IMR-90 (cell line): ENCODE results near the gene RGMB. TPM values are rescaled to one million over a fixed set of nuclear protein-coding genes. Genes with fewer than 3 reads are reported as not detected.

Source experiments
- ATAC-seq: fragments of 200-7000 bp; cut with Tn5 transposase; 2 replicates; pipeline ENCODE4 v1.9.1; 2020; ENCODE audit warnings: low read depth, mild to moderate bottlenecking, moderate library complexity
- BruUV-seq: library from RNA; stranded (reverse); fragments of 400-500 nt; replicated peaks from 2 replicates; lab custom pipeline; 2021; lab: Mats Ljungman, UMichigan
- CTCF ChIA-PET: fragments of 300-600 bp; formaldehyde crosslinking; extraction: SDS; loops from one replicate; lab custom pipeline; 2021; ENCODE audit warnings: antibody characterized with exemption; lab: Yijun Ruan, JAX
- POLR2A ChIA-PET: fragments of 300-600 bp; sonication (Branson Sonifier 250); formaldehyde crosslinking; loops from one replicate; lab custom pipeline; 2022; ENCODE audit warnings: antibody characterized with exemption; ENCODE audit not compliant: unreplicated experiment; lab: Charles Lee
- DNase-seq: peaks from one replicate; pipeline ENCODE4 v3.0.0; 2013
- H2AFZ ChIP-seq: replicated peaks from 2 replicates; pipeline ENCODE3; 2013; ENCODE audit warnings: low read length, mild to moderate bottlenecking; ENCODE audit not compliant: poor library complexity
- H2AK5ac ChIP-seq: 2 replicates; pipeline ENCODE4 v1.6.1; 2013; ENCODE audit warnings: low read depth, low read length, inconsistent platforms
- H2AK9ac ChIP-seq: replicated peaks from 2 replicates; pipeline ENCODE3; 2013; ENCODE audit warnings: mild to moderate bottlenecking, low read depth, low read length, moderate library complexity; ENCODE audit not compliant: poor library complexity
- H2BK120ac ChIP-seq: 2 replicates; pipeline ENCODE4 v1.6.1; 2013; ENCODE audit warnings: low read depth, low read length, inconsistent platforms
- H2BK15ac ChIP-seq: 3 replicates; pipeline ENCODE4 v1.6.1; 2013; ENCODE audit warnings: low read depth, low read length, inconsistent platforms
- H2BK20ac ChIP-seq: 2 replicates; pipeline ENCODE4 v1.6.1; 2013; ENCODE audit warnings: low read depth, mild to moderate bottlenecking, inconsistent platforms, low read length, moderate library complexity
- H2BK5ac ChIP-seq: 2 replicates; pipeline ENCODE4 v1.6.1; 2013; ENCODE audit warnings: mild to moderate bottlenecking, low read depth, low read length, inconsistent platforms; ENCODE audit not compliant: poor library complexity, severe bottlenecking
- H3K14ac ChIP-seq: replicated peaks from 2 replicates; pipeline ENCODE4 v1.6.1; 2013; ENCODE audit warnings: low read depth, low read length, inconsistent platforms
- H3K18ac ChIP-seq: 2 replicates; pipeline ENCODE4 v1.6.1; 2013; ENCODE audit warnings: low read depth, low read length, control low read depth
- H3K23ac ChIP-seq: 2 replicates; pipeline ENCODE4 v1.6.1; 2013; ENCODE audit warnings: low read depth, low read length, inconsistent platforms
- H3K27ac ChIP-seq: 2 replicates; pipeline ENCODE4 v1.5.1; 2013; ENCODE audit warnings: mild to moderate bottlenecking, control low read depth, low read length; ENCODE audit not compliant: insufficient read depth
- H3K27me3 ChIP-seq: 2 replicates; pipeline ENCODE4 v1.6.1; 2013; ENCODE audit warnings: low read length; ENCODE audit not compliant: control insufficient read depth, insufficient read depth
- H3K36me3 ChIP-seq: 2 replicates; pipeline ENCODE4 v1.6.1; 2013; ENCODE audit warnings: low read length, mixed read lengths; ENCODE audit not compliant: control insufficient read depth, insufficient read depth
- H3K4ac ChIP-seq: 2 replicates; pipeline ENCODE4 v1.6.1; 2013; ENCODE audit warnings: low read depth, low read length, inconsistent platforms
- H3K4me1 ChIP-seq: 2 replicates; pipeline ENCODE4 v1.6.1; 2013; ENCODE audit warnings: low read length, mixed read lengths; ENCODE audit not compliant: control insufficient read depth, insufficient read depth
- H3K4me2 ChIP-seq: 2 replicates; pipeline ENCODE4 v1.6.1; 2013; ENCODE audit warnings: low read depth, mild to moderate bottlenecking, control low read depth, low read length, moderate library complexity
- H3K4me3 ChIP-seq: 2 replicates; pipeline ENCODE4 v1.5.1; 2013; ENCODE audit warnings: low read depth, mild to moderate bottlenecking, control low read depth, low read length, moderate library complexity; ENCODE audit not compliant: insufficient read depth
- H3K56ac ChIP-seq: 2 replicates; pipeline ENCODE4 v1.6.1; 2013; ENCODE audit warnings: low read length, inconsistent platforms; ENCODE audit not compliant: insufficient read depth; ENCODE audit errors: extremely low read depth
- H3K79me1 ChIP-seq, 2 experiments: 2 replicates each; pipeline ENCODE4 v1.6.1; 2013; ENCODE audit warnings: low read length in 2 of 2, inconsistent platforms in 1 of 2, low read depth in 1 of 2
- H3K9ac ChIP-seq: 2 replicates; pipeline ENCODE4 v1.6.1; 2013; ENCODE audit warnings: low read depth, low read length, control low read depth
- H3K9me1 ChIP-seq: 2 replicates; pipeline ENCODE4 v1.6.1; 2013; ENCODE audit warnings: low read length, inconsistent platforms; ENCODE audit not compliant: insufficient read depth
- H3K9me3 ChIP-seq: 2 replicates; pipeline ENCODE4 v1.6.1; 2013; ENCODE audit warnings: low read length; ENCODE audit not compliant: control insufficient read depth, insufficient read depth
- H4K20me1 ChIP-seq: 2 replicates; pipeline ENCODE4 v1.6.1; 2013; ENCODE audit warnings: low read length, inconsistent platforms; ENCODE audit not compliant: insufficient read depth
- H4K5ac ChIP-seq: 2 replicates; pipeline ENCODE4 v1.6.1; 2013; ENCODE audit warnings: mild to moderate bottlenecking, low read depth, low read length, control low read depth
- H4K8ac ChIP-seq, 2 experiments: 2 replicates each; pipeline ENCODE4 v1.6.1; 2013; ENCODE audit warnings: low read depth in 2 of 2, low read length in 2 of 2, control low read depth in 1 of 2, inconsistent platforms in 1 of 2
- H4K91ac ChIP-seq: 2 replicates; pipeline ENCODE4 v1.6.1; 2013; ENCODE audit warnings: low read depth, low read length, inconsistent platforms; ENCODE audit not compliant: insufficient read depth
- CEBPB ChIP-seq: IDR thresholded peaks from 2 replicates; pipeline ENCODE4 v1.6.1; 2012; ENCODE audit warnings: low read depth, low read length, improper control_type of control experiment
- CHD1 ChIP-seq: IDR thresholded peaks from 2 replicates; pipeline ENCODE4 v1.6.1; 2012; ENCODE audit warnings: low read depth, low read length, improper control_type of control experiment
- CTCF ChIP-seq: conservative IDR thresholded peaks from 2 replicates; pipeline ENCODE4 v1.5.1; 2012; ENCODE audit warnings: mild to moderate bottlenecking, low read depth, low read length, improper control_type of control experiment
- FOS ChIP-seq: fragments of 150-350 bp; IDR thresholded peaks from 2 replicates; pipeline ENCODE4 v1.6.1; 2016; ENCODE audit warnings: low read depth, low read length
- MAFK ChIP-seq: IDR thresholded peaks from 2 replicates; pipeline ENCODE4 v1.6.1; 2012; ENCODE audit warnings: low read depth, low read length, improper control_type of control experiment
- MXI1 ChIP-seq: IDR thresholded peaks from 2 replicates; pipeline ENCODE4 v1.6.1; 2012; ENCODE audit warnings: low read depth, mild to moderate bottlenecking, low read length, moderate library complexity, borderline replicate concordance
- NFE2L2 ChIP-seq: fragments of 150-350 bp; IDR thresholded peaks from 2 replicates; pipeline ENCODE4 v1.6.1; 2016; ENCODE audit warnings: low read depth, mild to moderate bottlenecking, low read length
- POLR2A ChIP-seq: IDR thresholded peaks from 2 replicates; pipeline ENCODE4 v1.6.1; 2012; ENCODE audit warnings: mild to moderate bottlenecking, low read depth, low read length
- RAD21 ChIP-seq: IDR thresholded peaks from 2 replicates; pipeline ENCODE4 v1.6.1; 2012; ENCODE audit warnings: low read length, improper control_type of control experiment
- RCOR1 ChIP-seq: IDR thresholded peaks from 2 replicates; pipeline ENCODE4 v1.6.1; 2012; ENCODE audit warnings: mild to moderate bottlenecking, low read length, improper control_type of control experiment; ENCODE audit not compliant: insufficient replicate concordance
- RFX5 ChIP-seq: IDR thresholded peaks from 2 replicates; pipeline ENCODE4 v1.8.0; 2012; ENCODE audit warnings: low read depth, mild to moderate bottlenecking, low read length, moderate library complexity
- SMC3 ChIP-seq: fragments of 150-350 bp; IDR thresholded peaks from 2 replicates; pipeline ENCODE4 v1.6.1; 2016; ENCODE audit warnings: low read depth, mild to moderate bottlenecking, antibody characterized with exemption, low read length, moderate library complexity
- WGBS, 2 experiments: methylation state at CpG; one replicate each; pipeline versions ENCODE4 v1.1.5 to v1.1.7; 2013; ENCODE audit warnings: missing lambda C conversion rate in 2 of 2; ENCODE audit not compliant: insufficient read length in 1 of 2; ENCODE audit errors: extremely low coverage in 2 of 2; 5-methylcytosine and 5-hydroxymethylcytosine counted together
- dilution Hi-C: fragments of 300-500 bp; cut with HindIII; formaldehyde crosslinking; loops from one replicate; pipeline ENCODE4 v1.14.3; 2018; ENCODE audit warnings: low sequenced_read_pairs; ENCODE audit not compliant: unreplicated experiment
- in situ Hi-C: fragments of 300-500 bp; cut with MboI; formaldehyde crosslinking; loops from 3 replicates; pipeline ENCODE4 v1.14.3; 2019; ENCODE audit warnings: low sequenced_read_pairs, inconsistent platforms, mixed read lengths
- intact Hi-C: fragments of 100-400 bp; cut with micrococcal nuclease; formaldehyde crosslinking; loops from 2 replicates; pipeline ENCODE4 v1.10.0; 2022
- polyA plus RNA-seq, 3 experiments: library from polyadenylated mRNA; depleted of rRNA; stranded (reverse); fragments of >200 nt; gene quantifications; 2 replicates each; pipeline ENCODE4 v1.2.3, GENCODE V29; 2012; ENCODE audit warnings: low replicate concordance in 1 of 3
- total RNA-seq: library from RNA; depleted of rRNA; stranded (reverse); fragments of >200 nt; gene quantifications from 2 replicates; pipeline ENCODE4 v1.2.3, GENCODE V29; 2012
- TF ChIP-seq, protein P1 (sequence below): fragments of 150-350 bp; IDR thresholded peaks from 2 replicates; pipeline ENCODE4 v1.6.1; 2016; ENCODE audit warnings: low read depth, mild to moderate bottlenecking, low read length, moderate library complexity, borderline replicate concordance

The RGMB gene
- total and polyA plus RNA-seq, 2 of the 4 experiments (the other 2 are of a cell fraction): 74.4 to 129 TPM

GRCh38 chr5:98768160-98768959, 5.1 kb upstream of the RGMB start:
- DNase-seq: peak; percentile 73
- Histone ChIP-seq H4K8ac (peak overlapping the region; percentile 92 to 98), H2AFZ (peak overlapping the region; percentile 90), H3K4me2 (peak overlapping the region; percentile 95), H2BK20ac (peak overlapping the region; percentile 95), H3K14ac (peak overlapping the region; percentile 94), H2AK9ac (peak overlapping the region; percentile 95), H3K27me3 (no peaks in the 10 kb centered on the region), H3K79me1 (peaks cover 0 to 13% of the 10 kb centered on the region in 2 experiments; a peak in 2 of 4 replicates), H2AK5ac (peak overlapping the region; percentile 88), H4K20me1 (no peaks in the 10 kb centered on the region), H3K4me3 (peak overlapping the region; percentile 81), H3K4ac (peak overlapping the region; percentile 99), H3K9ac (peak overlapping the region; percentile 98), H3K9me1 (no peaks in the 10 kb centered on the region), H3K27ac (peak overlapping the region; percentile 85), H3K18ac (peak overlapping the region; percentile 96), H4K5ac (peak overlapping the region; percentile 90), H3K9me3 (no peaks in the 10 kb centered on the region), H3K4me1 (peaks cover 6% of the 10 kb centered on the region; the same call in 1 of the 2 replicates), H2BK120ac (peak overlapping the region; percentile 93), H3K36me3 (no peaks in the 10 kb centered on the region; the same call in 1 of the 2 replicates), H2BK15ac (peak overlapping the region; percentile 93), H4K91ac (peak overlapping the region; percentile 95), H3K23ac (peak overlapping the region; percentile 97), H2BK5ac (peak overlapping the region; percentile 88), H3K56ac (peak overlapping the region; percentile 98)
- BruUV-seq: no TSS peak
- 1% methylated on average over 19 of the region's 34 CpGs; no CpG with 5 or more reads in 1 of the 2 experiments for WGBS, 2 experiments
- POLR2A ChIA-PET: interaction anchor here (0.6 to 1.3 kb wide), 4 partner anchors 47 to 1537 kb away, joined by 3 to 4 read pairs (median 3); no protein-coding TSS in a partner anchor
- CTCF ChIA-PET: interaction anchor here (0.6 to 2.1 kb wide), 22 partner anchors 12 to 1343 kb away, joined by 3 to 7 read pairs (median 3); no protein-coding TSS in a partner anchor
- dilution Hi-C loops: no loop called here
- in situ Hi-C loops: loop anchor here (5.0 to 10.0 kb wide), 3 partner anchors 314 to 656 kb away; no protein-coding TSS in a partner anchor
- intact Hi-C loops: loop anchor here (1.0 to 10.0 kb wide), 8 partner anchors 134 to 1044 kb away; no protein-coding TSS in a partner anchor
- ATAC-seq: peak; percentile 33
- TF ChIP-seq MAFK (no peak), SMC3 (peak; percentile 63), MXI1 (no peak), NFE2L2 (no peak), FOS (no peak), POLR2A (peak; percentile 59; the same call in 1 of the 2 replicates), CHD1 (0 out of 2 replicates have a peak, but pooled peaks have one; percentile 44), CTCF (peak; percentile 88), RCOR1 (no peak), CEBPB (no peak), RFX5 (no peak), RAD21 (peak; percentile 90)
- TF ChIP-seq, protein P1, sequence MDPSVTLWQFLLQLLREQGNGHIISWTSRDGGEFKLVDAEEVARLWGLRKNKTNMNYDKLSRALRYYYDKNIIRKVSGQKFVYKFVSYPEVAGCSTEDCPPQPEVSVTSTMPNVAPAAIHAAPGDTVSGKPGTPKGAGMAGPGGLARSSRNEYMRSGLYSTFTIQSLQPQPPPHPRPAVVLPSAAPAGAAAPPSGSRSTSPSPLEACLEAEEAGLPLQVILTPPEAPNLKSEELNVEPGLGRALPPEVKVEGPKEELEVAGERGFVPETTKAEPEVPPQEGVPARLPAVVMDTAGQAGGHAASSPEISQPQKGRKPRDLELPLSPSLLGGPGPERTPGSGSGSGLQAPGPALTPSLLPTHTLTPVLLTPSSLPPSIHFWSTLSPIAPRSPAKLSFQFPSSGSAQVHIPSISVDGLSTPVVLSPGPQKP: no peak
